ENCODE measurements around the gene GPR6.

DNA sequence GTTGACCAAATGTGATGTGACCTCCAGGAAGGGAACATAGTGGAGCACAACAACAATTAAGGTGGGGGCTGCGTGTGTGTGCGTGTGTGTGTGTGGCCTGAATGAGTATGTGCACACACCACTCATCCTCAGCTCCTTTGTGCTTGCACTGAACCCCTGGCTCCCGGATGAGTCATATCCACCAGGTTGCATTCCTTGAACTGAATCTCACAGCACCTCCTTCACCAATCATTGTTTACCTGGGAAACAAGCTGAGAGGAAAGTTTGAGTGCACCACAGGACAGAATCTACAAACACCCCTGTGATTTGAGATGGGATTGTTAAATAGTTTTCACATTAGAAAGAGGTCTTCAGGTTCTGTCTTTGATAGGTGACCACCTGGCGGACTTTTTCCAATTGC is 33.7 kb upstream of the GPR6 start:
- TF ChIP-seq GATA2 (IDR thresholded peaks at IDR 0.05; ENCODE audit: low read depth, low read length) (no peak), GATA3 (IDR thresholded peaks at IDR 0.05; ENCODE audit: low read depth, low read length) (no peak)

All from SH-SY5Y (cell line).